Stimulated activated CD8-positive, alpha-beta memory T cell treated with anti-CD3 and anti-CD28 coated beads, Interleukin-4, amount 100 ng/mL, for 1 hour (primary cell): ENCODE data around the gene LRPAP1.
"Not testable (repeated sequence)": the region's sequence is repeated elsewhere in the genome, so short reads cannot be mapped to it uniquely, and the experiment has no call there.

Source experiments
- DNase-seq, 2 donors: peaks; one replicate each; pipeline ENCODE4 v3.0.0-alpha.2; 2020; ENCODE audit warnings: low read depth in 2 of 2, low spot score in 1 of 2

Gene LRPAP1

GRCh38 chr4:3519468-3520264, 12.6 kb downstream of the LRPAP1 start:
- DNase-seq = no peak

- DNase-seq = no peak
These were observed 13.3 kb downstream of the LRPAP1 start for GRCh38 chr4:3518941-3519340.

DNA sequence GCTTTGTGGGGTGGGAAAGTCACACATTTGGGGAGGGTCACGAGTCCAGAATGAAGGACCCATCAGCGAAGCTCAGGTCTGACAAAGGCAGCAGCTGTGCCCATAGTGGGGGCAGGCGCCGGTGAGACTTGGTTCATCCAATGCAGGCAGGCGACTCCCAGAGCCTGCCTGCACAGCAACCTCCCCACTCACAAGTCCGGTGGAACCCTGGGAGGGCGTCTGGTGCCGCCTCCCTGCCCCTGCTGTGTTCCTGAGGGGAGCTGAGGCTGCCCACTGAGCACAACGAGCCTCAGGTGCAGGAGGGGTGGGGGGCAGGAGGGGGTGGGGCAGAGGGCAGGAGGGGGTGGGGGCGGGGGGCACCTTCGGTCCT, 13.7 kb downstream of the LRPAP1 start:
- DNase-seq = no peak

DNA sequence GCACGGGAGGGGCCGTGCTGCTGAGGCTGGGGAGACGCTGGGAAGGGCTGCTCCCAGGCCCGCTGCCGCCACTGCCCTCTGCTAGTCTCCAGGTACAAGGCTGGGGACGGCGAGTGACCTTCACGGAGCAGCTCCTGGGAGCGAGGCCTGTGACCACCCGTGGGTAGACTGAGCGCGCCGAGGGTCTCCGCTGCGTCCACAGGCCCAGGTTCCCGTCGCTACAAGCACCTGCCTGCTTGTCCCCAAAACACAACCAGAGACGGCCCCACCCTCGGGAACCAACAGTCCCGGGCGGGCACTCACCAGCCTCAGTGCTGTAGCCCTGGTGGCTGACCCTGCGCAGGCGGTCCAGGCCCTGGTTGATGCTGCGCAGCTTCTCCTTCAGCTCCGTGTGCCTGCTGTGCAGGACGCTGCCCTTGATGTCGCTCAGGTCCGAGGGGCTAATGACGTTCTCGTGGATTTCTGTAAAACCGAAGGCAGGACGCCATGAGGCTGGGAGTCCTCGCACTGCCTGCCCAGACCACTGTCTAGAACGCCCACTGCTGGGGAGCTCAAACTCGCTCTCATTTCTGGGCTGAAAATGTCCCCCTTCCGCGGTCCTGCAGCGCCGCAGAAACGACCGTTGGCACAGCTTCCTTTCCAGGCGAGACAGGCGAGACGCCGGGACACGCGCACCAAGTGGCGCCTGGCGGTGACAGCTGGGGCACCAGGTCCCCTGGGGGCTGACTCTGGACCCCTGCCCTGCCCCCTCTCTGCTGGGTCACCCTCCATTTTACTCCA, 14.3 kb downstream of the LRPAP1 start:
- DNase-seq = no peak

- DNase-seq = no peak
These were observed 15.1 kb downstream of the LRPAP1 start for GRCh38 chr4:3516836-3517730.

- DNase-seq = no peak
These were observed 16.0 kb downstream of the LRPAP1 start for GRCh38 chr4:3516061-3516835.

- DNase-seq = no peak
These were observed 16.6 kb downstream of the LRPAP1 start for GRCh38 chr4:3515646-3516045.

DNA sequence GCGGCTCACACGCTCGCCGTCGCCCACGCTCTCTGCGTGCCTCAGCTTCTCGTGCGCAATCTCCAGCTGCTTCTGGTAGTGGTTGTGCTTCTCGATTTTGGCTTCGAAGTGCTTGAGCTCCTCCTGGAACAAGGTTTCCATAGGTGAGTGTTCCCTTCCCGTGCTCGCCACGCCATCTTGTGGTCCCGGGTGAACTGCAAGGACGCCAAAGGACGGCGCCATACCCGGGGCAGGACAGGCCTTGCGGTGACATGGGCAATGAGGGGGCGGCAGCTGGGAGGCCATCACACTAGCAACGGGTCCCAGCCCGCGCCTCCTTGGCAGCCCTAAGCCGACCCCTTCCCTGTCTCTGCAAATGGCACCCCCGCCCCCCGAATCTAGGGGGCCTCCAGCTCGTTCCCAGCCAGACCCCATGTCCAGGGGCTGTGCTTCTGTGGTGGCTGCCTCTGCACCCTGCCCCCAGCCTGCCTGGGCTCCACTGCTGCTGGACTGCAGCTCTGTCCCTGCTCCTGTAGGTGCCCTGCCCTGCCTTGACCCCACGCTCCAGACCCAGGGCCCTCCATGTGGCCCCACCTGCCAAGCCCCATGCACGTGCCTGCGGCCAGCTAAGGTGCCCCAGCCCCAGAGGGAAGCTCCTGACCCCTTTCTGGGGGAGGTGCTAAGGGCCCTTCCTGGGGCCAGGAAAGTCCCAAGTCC, 17.3 kb downstream of the LRPAP1 start:
- DNase-seq = no peak

DNA sequence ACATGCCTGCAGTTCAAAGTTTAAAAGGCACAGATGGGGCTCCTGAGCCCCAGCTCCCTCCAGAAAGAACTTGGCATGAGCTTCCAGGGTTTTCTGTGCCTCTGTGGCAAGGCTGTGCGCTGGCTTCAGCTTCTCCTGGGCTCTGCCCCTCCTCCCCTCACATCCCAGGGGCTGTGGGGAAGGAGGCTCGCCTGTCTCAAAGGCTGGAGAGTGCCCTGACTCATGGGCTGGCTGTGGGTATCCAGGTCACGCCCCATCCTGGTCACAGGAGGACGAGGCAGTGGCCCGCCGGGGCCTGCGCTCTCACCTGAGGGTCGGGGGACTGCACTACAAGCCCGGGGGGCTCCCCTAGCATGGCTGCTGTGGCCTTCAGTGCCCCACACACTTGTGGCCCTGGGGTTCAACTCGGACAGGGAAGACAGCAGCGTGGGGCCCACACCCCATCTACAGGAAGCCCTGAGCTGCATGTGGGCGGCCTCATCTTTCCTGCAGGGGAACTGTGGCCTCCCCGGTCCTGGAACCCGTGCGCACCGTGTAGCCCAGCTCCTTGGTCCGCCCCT, 17.9 kb downstream of the LRPAP1 start:
- DNase-seq = no peak

DNA sequence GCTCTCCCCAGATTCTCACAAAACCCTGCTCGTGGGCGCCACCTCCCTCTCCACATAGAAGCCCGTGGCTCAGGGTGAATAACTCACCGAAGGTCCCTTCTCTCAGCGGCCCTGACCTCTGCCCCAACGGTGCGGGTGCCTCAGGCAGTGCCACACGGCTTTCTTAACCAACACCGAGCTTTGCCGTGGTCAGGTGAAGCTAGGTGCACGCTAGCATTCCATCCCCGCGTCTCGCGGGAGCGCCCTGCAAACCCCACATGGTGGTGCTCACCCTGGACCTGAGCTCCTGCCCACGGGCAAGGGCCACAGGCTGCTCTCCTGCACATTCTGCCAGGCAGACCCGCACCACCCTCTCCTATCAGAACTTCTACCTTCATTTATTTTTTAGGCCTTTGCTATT, 18.4 kb downstream of the LRPAP1 start:
- no peak for DNase-seq

DNA sequence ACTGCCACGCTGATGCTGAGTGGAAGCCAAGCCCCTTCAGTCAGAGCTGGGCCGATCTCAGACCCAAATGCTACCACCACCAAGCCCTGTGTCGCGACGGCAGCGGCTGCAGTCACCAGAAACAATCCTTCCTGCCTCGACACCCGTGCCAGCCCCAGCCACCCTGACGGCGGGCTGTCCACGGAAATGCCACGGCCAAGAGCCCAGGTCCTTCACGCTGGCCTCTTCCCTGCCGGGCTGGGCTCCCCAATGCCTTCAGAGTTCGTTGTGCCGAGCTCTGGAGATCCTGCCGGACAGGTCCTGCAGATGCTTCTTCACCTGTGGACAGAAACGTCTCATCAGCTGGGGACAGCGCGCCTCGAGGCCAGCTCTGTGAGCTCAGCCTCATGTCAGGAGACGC, 19.5 kb downstream of the LRPAP1 start:
- no peak for DNase-seq

- DNase-seq = no peak
These were observed 19.9 kb downstream of the LRPAP1 start for GRCh38 chr4:3512279-3512678.

DNA sequence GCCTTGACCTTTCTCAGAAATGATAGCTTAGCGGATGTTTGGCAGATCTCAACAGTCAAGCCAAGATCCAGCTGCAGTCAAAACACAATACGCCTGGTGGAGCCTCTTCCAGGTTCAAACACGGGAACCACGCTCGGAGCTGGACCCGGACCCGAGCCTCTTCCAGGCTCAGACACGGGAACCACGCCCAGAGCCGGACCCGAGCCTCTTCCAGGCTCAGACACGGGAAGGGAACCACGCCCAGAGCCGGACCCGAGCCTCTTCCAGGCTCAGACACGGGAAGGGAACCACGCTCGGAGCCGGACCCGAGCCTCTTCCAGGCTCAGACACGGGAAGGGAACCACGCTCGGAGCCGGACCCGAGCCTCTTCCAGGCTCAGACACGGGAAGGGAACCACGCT, 20.6 kb downstream of the LRPAP1 start:
- not testable (repeated sequence) for DNase-seq

- DNase-seq = no peak
These were observed 21.0 kb downstream of the LRPAP1 start for GRCh38 chr4:3511187-3511586.

GRCh38 chr4:3510481-3510880, 21.7 kb downstream of the LRPAP1 start:
- DNase-seq = no peak

DNA sequence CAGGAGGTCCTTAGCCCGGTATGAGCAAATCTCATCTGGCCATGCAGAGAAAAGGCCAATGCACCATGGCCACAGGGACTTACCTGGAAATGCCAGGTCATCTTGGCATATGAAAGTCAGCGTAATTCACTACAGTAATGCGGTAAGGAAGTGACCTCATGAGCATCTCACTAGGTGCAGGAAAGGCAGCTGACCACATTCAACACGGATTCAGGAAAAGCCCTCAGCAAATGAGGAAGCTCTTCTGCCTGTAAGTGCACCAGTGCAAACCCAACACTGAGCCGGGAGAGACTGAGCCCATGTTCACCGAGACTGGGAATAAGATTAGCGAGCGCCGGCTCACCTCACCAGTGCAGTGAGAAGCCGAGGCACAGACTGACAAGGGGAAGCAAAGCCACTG, 23.7 kb downstream of the LRPAP1 start:
- DNase-seq = no peak

DNA sequence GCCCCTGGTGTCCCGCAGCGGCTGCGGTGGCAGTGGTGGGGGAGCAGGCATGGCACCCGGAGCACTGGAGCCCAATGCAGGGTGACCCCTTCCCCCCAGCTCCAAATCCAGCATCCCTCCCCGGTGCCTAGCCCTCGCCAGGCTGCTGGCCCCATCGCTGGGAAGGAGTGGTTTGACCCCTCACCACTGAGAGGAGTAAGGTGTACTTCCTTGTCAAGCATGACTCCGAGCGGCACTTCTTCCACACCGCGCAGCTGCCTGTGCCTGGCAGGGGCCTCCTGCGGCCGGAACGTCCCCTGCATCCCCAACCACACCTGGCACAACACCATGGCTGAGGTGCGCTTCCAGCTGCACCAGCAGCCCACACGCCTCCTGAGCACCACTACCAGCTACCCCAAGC, 27.0 kb downstream of the LRPAP1 start:
- DNase-seq = no peak

DNA sequence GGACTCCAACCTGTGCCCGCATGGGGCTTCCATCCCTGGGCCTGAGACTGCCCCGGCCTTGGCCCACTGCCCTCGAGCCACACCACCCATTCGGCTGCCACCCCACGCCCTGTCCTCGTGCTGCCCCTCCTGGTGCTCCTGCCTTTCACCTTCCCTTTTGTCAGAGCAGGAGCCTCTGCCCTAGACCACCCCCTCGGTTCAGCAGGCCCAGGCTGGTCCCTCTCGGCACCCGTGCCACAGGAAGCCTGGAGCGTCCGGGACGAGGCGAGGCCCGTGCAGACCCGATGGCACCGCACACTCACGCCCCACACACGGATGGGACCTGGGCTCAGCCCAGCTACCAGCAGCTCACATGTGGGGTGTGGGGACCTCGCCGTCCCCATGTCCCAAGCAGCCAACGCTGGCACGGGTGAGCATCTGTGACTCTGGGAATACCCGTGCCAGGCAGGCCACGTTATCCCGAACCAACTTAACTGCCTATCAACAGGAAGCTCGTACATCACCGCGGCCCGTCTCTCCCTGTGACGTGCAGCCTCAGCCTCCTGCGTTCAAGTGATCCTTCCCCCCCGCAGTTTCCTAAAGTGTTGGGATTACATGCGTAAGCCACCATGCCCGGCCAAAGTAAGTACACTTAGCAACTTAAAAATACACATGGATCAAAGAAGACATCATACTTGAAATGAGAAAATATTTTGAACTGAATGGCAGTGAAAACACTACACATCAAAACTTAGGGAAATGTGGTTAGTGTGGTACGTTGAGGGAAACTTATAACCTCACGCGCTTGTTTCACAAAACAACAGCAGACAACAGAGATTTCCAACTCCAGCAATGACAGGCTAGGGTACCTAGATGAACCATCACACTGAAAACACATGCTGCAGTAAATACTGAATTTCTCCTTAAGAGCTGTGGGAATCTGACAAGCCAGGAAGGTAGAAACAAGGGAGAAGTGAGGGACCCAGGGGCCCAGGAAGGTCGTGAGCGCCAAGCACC, 29.0 kb downstream of the LRPAP1 start:
- no peak for DNase-seq
